GM19238 (cell line): ENCODE measurements around the gene NUCKS1.

Source experiments
- DNase-seq: peaks from one replicate; pipeline ENCODE4 v3.0.0; 2011; ENCODE audit warnings: low spot score; ENCODE audit not compliant: insufficient read length

Gene NUCKS1

DNA sequence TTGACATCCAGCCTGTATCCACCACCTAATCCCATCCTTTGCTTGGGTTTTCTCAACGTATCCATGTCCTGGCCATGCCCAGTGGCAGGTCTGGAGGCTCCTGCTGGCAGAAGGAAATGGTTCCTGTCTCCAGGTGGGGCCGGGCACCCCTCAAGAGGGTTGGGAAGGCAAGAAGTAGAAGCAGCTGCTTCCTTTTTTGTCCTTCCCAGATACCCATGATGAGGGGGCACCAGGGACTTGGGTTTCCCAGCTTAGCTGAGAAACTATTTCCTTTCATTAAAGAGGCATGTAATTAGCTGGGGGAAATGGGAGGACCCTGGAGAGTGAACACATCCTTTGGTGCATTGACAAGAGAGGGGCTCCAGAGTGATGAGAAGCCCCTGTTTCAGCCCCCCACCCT, 48.6 kb downstream of the NUCKS1 start:
- no peak for DNase-seq

DNA sequence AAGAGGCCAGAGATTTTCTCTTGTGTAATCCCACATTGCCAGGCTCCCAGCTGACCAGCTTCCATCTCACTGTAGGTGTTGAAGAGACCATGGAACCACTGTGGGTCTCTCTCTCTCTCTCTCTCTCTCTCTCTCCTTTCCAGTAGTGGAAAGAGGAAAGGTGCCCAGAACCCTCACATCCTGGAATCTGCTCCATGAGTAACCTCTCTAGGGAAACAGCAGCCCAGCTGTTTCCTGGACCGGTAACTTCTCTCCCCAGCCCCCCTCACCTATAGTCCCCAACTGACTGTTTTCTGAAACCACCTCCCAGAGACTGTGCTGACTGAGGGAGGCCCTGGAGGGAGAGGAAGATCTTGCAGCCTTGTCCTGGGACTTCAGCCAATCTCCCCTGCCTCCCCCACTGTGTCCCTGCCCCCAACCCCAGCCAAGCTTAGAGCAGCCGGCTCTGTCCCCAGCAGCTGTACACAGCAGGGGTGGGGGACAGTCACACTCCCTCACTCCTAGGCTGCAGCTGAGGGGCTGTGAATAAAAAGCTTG, 49.0 kb downstream of the NUCKS1 start:
- no peak for DNase-seq

DNA sequence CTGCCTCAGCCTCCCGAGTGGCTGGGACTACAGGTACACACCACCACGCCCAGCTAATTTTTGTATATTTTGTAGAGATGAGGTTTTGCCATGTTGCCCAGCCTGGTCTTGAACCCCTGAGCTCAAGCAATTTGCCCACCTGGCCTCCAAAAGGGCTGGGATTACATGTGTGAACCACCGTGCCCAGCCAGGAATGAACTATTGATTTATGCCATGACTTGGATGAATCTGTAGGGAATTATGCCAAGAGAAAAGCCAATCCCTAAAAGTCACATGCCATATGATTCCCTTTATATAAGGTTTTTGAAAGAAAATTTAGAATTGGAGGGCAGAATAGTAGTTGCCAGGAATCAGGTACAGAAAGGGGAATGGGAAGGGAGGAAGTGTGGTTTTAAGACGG, 50.6 kb downstream of the NUCKS1 start:
- DNase-seq, result no peak

DNA sequence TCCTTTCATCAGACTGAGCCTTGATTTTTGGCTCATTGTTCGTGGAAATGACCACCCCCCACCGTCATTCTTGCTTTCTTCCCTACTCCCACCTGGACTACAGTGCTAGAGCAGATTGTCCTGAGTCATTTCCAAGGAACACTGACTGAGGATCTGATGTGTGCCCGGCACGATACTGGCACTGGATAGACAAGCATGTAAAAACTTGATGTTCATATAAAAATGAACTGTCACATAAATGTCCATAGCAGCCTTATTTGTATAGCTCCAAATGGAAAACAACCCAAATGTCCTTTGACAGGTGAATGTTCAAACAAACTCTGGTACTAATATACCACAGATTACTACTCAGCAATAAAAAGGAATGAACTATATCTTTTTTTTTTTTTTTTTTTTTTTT, 51.1 kb downstream of the NUCKS1 start:
- no peak for DNase-seq

DNA sequence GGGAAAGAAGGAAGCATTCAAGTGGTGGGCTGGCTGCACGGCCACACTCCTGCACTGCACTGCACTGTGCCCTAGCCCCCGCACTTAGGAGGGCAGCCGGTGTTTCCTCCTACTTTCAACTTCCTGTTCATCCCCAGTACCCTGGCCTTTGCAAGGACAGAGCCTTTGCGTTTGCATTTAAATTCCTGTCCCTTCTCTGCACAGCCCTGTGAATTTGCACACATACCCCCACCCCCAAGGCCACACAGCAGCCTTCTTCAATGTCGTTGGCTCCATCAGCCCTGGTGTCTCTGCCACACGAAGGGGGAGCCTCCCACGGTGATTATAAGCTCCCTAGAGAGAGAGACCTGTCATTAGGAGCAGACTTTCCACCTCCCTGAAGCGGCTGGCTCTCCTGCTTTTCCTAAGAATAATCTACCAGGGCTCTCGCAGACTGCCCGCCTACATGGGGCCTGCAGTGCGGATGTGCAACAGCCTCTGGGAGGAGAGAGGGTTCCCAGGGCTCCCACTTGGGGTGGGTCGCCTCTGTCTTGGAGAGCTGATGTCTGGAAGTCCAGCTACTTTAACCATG, 56.5 kb downstream of the NUCKS1 start:
- no peak for DNase-seq

DNA sequence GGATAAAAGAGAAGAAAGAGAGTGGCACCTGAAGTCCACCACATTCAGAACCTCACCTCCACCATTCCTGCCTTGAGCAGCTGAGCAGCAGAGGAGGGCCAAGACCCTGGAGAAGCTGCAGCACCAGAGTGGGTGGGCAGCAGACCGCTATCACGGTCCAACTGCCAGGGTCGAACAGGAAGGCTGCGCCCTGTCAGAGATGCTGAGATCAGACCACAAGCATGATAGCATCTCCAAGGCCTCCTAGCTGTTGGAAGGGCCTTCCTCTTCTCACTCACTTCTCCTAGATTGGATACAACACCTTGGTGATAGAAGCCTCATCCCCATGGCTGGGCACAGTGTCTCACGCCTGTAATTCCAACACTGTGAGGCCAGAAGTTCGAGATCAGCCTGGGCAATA, 57.6 kb downstream of the NUCKS1 start:
- DNase-seq, result no peak

DNA sequence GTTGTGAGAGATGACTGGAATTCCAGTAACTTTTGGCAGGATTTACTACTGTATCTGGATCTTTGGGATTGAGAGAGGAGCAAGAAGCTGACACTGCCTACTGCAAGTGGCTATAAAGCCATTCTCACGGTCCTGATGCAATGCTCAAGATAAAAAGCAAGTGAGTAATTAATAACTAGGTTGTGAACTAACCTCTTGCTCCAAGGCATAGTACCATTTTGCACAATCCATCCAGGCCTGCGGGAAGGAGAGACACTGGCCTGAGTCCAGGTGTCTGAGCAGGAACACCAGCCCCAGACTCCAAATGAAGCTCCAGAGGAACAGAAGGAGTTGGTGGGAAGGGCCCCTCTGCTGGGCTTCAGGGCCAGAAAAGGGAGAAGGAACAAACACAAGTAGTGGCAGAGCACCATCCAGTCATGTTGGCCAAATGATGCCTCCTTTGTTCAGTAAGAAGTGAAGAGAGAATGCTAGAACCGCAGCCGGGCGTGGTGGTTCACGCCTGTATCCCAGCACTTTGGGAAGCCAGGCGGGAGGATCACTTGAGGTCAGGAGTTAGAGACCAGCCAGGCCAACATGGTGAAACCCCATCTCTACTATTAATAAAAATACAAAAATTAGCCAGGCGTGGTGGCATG, 59.7 kb downstream of the NUCKS1 start:
- no peak for DNase-seq

DNA sequence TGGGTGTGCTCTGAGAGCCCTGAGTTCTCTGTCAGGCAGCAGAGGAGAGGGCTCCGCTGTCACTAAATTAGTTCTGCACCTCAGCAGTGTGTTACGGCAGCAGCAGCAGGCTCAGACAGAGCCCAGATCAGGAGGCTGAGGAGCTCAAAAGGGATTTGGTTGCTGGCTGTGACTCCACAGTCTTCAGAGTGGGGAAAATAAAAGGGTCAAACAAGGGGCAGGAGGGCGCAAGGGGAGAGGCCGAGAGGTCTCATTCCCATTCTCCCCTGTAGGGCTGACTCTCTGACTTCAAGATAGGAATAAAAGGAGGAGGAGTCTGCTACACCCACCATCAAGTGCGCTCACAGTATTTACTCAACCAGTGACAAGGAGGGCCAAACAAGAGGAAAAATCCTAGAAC, 60.5 kb downstream of the NUCKS1 start:
- no peak for DNase-seq

DNA sequence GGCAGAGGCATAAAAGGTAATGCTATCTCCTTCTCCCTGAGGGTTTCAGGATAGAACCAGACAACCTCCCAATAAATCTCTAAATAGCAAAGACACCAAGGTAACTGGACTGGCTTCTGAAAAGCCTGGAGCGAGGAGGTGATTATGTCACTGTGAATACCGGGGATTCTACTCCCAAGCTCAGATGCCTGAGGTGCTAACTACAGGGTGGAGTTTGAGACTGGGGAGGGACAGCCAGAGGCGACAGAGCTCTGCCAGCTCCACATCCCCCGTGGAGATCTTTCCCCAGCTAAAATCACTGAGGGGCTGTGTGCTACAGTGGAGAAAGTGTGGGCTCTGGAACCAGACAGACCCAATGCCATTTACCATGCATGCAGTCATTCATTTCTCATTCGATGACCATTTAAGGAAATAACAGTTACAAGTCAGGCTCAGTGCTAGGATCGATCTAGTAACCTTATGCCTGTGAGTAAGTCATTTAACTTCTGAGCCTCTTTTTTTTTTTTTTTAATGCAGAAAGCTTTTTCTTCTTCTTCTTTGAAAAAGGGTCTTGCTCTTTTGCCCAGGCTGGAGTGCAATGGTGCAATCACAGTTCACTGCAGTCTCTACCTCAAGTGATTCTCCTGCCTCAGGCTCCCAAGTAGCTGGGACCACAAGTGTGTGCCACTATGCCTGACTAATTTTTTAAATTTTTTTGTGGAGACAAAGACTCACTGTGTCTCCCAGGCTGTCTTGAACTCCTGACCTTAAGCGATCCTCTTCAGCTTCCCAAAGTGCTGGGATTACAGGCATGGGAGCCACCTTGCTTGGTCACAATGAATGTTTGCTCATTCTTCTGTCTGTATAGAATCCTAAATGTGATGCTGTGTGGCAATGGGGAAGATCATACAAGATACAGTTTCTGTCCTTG, 61.6 kb downstream of the NUCKS1 start:
- no peak for DNase-seq

DNA sequence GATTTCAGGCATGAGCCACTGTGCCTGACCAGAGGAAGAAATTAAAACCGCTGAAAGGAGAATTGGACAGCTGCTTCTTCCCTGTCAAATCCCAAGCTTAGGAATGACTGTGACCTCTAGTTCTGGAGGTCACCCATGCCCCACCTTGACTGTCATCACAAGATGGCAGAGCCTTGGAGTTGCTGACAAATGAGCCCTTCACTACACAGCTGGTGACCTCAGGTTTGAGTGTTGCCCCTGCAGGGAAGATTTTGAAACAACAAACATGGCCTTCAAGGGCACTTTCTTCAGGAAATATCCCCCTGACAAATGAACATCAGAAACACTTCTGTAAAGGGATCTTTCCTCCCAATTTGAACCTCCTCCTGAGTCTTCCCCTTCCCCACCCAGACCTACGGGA, 62.7 kb downstream of the NUCKS1 start:
- no peak for DNase-seq

DNA sequence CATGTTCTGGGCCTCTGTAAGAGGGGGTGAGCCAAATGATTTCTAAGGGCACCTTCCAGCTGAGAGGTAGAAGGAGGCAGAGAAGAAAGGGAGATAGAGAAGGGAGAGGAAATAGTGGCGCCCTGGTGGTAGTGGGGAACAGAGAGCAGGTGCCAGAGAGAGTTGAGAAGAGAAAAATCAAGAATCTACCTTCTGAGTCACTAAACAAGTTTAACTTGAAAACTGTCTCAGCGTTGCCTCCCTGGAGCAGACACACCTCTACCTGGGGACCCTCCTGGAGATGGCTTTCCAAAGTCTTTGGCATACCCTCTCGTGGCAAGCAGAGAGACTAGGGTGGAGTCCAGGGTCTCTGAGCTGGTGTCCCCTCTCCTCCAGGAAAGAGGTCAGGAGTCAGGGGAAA, 68.6 kb downstream of the NUCKS1 start:
- no peak for DNase-seq

DNA sequence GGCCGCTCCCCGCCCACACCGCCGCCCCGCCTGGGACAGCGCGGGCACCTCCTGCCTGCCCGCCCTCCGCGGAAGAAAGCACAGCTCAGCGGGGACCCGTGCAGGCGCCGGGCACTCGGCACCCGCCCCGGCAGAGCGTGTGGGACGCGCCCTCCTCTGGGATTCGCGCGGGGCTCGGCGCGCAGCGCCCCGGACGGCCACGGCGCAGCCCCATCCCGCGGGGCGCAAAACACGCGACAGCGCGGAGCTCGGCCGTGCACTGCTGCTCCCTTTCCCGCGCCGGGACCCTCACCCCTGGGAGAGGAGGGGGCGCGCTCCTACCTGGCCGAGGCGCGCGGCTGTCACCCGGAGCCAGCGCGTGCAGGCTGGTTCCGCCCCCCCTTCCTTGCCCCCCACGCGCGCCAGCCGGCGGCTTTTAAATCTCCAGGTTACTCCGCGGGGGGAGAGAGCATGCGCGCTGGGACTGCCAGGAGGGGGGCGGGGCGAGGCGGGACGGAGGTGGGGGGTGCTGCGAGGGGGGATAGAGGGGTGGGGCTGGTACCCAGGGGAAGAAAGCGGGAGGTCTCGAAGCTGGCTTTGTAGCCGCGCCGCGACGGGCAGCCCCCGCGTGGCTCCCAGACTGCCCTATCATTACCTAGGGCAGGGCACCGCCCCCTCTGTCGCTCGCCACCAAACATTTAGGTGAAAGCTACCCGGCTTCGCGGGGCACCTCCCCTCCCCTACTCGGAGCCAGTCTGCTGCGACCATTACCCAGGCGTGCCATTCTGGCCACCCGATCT, 69.7 kb downstream of the NUCKS1 start, which contains the start of gene SLC45A3:
Gene SLC45A3 (minus strand): TSS at position 437 of the 779 bp plus-strand sequence. CDS start 15,853 bp downstream, outside the sequence.
- DNase-seq, result no peak

DNA sequence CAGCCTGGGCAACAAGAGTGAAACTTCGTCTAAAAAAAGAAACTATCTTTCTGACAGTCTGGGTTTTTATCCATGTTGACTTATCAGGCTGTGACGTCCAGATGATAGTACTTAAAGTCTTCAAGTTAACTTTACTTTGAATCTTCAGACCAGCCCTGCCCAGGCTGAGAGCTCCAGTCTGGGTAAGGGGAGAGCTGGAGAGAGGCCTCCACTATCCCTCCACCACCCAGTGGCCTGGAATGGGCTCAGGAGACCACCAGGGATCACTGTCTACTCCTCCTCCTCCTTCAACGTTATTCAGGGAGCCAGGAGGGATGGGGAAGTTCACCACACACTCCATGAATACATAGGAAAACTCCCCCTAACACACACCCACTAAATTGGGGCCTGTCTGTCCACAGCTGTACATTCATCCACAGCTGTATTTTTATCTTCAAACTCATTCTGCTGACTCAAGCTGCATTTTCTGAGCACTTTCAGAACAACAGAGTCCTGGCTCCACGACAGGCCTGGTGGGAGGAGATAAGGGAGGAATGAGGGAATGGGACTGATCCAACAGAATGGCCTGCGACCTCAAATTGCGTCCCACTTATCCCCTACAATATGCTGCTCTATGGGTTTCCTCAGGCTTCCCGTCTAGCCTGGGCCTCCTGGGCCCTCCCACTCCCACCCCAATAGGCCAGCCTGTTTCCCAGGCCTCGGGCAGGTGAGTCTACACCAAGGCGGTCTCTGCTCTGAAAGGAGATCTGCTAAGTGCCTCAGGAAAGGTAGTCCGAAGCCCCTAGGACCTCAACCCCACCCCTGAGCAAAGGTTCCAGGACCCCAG, 71.5 kb downstream of the NUCKS1 start:
- no peak for DNase-seq

DNA sequence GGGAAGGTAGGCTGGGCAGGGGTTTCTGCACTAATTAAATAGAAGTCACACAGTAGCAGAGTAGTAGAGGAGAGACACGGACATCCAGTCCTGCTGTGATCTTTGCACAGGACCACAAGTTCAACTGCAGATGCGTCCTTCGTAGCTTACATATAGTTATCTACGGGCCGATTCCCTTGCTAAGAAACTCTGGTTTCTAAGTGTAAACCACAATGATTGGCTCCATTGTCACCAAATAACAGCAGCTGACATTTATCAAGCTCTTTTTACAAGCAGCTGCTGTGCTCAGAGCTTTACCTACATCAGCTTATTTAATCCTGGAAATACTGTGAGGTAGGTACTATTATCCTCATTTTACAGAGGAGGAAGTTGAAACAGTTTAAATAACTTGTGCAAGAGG, 72.8 kb downstream of the NUCKS1 start:
- no peak for DNase-seq

DNA sequence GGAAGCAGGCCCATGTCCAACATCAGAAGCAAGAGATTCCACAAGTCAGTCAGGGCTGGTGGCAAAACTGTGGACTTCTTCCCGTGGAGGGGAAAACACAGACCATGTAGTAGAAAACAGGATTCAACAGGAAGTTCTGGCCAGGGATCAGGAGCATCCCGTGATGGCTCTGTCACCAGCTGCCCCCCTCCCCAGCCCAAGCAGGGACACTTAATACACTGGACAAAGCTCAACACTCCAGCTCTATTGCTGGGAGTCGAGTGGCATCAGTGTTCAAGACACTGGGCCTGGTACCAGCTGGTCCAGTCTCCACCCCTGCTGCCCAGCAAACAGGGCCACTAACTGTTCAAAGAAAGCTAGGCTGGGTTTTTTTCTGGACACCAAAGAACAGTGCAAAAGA, 73.4 kb downstream of the NUCKS1 start:
- no peak for DNase-seq

DNA sequence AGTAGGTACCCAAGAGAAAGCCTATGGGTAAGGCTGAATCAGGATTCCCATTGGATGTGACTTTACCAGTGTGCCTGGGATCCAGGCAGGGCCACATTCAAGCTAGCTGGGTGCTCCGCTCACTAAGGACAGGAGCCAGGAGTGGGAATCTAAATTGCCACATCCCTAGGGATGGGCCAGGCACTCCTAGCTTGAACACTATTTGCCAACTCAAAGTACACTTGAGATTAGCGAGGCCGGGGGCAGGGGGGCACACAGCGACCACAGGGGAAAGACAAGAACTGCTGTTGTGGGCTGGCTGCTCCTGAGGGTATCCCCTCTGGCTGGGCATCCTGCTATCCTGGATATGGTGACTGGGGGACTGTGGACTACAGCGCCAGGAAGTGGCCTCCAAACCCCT, 74.0 kb downstream of the NUCKS1 start:
- DNase-seq, result no peak

DNA sequence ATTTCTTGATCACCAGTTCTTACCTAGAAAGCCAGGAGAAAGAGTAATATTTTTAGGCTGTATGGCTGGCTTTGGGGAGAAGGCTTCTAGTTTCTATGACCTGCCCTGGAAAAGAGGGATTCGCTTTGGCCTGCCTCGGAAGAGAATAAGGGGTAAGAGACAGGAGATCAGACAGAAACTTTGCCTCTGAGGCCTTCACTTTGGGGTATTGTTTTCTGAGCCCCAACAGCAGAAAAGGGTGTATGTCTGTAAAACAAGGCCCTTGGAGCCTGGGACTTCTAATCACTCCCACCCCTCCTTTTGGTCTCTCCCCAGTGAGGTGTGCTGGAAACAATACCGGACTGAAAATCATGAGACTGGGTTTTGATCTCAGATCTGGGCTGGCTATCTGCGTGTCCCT, 74.7 kb downstream of the NUCKS1 start:
- DNase-seq, result no peak

DNA sequence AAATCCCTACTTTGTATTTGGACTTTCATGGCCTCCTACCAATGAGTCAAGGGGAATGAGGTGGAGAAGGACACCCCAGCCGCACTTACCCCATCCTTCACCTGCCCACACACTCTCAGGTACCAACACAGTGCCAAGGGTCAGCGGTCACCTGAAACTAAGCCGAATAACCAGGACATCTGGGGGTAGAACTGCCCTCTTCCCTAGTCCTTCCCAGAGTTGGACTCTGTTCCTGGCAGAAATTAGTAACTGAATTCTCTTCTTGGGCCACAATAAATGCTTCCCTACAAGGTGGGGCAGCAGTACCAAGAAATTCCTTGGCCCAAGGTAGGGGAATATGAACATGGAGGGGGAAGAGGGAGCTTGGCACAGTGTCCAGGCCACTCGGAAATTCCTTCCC, 77.0 kb downstream of the NUCKS1 start:
- DNase-seq, result no peak

DNA sequence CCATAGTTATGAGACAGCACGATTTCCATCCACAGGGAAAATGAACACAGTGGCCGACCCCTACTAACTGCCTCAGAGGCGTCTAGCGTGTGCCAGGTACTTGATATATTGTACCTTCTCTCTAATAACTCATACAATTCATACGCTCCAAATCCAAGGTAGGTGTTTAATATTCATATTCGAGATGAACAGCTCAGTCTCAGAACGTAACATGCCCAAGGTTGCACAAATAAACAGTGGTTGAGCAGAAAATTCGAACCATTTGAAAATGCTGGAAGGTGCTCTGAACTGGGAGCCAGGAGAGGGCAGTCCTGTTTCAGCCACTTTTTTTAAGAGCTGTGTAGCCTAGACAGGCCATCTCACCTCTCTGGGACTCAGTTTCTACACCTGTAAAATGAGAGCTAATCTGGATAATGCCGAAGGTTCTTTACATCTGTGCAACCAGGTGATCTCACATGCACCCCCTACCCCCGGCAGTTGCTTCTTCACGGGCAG, 77.5 kb downstream of the NUCKS1 start:
- DNase-seq, result no peak
